Measurements from ENCODE around the gene COL4A2. TPM values are rescaled to one million over a fixed set of nuclear protein-coding genes. Genes with fewer than 3 reads are reported as not detected.

Gene COL4A2
- total RNA-seq, 1 experiment from 2014 or later: 38.4 TPM

DNA sequence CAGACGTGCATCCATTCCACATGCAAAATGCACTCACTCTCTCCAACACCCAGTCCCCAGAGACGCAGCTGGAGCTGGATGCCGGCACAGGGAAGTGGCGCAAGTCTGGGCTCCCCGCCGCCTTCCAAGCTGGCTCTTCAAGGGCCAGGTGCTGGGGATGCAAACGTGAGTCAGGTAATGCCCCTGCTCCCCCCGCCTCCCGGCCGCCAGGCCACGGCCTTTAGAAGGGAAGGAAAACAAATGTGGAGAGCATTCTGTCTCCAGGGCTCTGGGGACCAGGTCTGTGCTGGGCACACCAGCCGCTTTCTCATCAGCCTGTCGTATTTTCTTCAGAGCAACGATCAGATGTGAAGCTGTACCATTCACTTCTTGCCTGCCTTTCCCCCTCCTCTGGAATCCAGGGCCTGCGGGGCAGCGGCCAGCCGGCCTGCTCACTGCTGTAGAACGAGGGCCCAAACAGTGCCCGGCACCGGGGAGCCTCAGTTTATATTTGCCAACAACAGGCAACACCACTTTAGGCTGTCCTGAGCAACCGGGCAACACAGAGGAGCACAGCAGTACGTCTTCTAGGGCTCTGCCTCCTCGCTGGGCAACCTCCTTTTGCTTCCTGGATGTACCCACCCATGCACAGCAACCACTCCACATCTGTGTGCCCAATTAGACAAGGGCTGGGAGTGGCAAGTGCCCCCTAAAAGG lies 250.7 kb downstream of the COL4A2 start:
- DNase-seq (ENCODE audit: low spot score): no peak

DNA sequence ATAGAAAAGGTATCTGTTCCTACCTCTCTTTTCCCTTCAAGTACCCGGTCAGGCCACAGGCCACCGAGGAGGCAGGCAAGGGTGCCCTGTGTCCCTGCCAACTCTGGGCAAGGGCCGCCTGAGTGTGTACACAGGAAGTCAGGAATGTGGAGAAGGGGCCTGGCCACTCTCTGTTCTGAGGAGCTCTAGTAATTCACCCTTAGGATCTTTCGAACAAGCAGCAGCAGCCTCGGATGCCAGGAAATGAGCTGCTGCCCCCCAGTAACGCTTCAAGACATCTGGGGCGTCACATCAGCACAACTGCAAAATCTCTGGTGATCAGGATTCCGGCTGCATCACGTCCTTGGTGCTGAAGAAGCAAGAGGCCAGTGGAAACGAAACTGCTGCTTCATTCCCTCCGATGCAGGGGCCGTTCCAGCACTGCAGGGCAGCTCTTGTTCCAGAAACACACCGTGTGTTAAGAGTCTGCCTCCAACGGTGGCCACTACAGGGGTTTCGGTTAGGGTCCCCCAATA lies 252.4 kb downstream of the COL4A2 start:
- DNase-seq (ENCODE audit: low spot score): peak; percentile 86

DNA sequence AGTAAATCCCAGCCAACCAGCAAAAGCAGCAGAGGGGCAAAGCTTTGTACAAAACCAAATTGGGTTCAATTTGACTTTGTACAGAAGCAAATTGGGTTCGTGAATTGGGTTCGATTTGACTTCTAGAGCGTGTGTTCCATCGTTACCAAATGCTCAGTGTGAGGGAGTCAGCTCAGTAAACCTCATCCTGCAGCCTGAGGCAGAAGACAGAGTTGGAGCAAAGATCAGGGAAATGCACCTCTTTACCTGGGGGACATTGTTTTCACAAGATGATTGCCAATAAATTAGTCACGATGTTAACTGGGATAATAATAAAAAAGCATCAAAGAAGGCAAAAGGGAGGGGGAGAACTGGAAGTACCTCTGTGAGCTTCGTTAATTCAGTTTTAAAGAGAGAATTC lies 252.9 kb downstream of the COL4A2 start:
- peak; percentile 52 for DNase-seq (ENCODE audit: low spot score)

DNA sequence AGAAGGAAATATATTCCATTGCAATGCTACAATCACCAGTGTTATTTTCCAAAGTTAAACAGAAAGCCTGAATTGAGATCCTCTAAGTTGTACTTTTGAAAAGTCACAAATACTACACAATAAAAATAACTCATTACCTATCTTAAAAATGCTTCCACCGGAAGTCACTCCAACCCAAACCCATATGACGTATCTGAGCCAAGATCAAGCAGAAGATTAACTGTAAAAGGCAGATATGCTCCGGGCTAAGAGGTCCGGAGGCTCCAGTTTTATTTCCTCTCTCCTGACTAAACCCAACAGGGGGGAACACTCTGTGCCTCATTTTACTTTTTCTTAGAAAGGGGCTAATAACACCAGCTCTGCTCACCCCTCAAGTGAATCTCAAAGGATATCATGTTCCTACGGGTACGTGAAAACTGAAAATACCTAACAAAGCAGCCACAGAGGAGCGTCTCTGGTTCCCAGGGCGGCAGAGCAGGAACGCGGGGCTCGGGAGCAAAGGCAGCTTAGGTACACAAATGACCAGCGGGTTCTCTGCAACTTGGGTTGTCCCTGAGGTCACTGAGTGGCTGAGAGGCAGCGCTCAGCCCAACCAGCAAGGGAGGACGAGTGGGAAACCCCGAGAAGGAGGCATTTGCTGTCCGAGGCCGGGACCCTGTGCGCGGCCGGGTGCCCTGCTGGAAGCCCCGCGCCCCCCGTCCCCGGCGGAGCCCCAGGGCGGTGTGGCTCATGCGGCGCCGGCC lies 253.7 kb downstream of the COL4A2 start:
- DNase-seq (ENCODE audit: low spot score): peak; percentile 80

DNA sequence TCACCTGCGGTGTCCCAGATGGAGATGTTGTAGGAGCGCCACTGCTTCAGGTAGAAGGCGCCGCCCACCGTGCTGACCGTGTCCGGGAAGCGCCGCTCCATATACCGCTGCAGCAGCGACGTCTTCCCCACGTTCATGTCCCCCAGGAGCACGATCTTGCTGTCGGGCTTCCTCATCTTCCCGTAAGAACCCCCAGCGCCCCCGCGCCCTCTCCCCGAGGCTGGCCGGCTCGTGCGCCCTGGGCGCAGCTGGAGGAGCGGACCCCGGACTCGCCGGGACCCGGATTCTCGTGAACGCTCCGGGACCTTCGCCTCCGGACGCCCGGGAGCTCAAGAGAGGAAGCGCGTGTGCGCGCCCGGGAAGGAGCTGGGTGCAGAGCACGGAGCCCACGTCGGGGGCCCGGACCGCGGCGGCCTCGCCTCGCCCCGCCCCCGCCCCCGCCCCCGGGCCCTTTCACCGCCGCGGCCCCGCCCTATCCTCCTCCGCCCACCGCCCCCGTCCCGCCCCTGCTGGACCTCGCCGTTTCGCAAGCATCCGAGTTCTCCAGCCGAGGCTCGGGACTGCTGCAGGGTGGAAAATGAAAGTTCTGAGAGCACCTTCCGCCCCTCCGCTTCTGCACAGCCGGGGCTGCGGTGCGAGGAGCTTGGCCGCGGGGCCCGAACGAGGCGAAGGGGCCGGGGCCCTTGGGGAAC lies 254.4 kb downstream of the COL4A2 start, which contains the start of gene RAB20:
TSS of gene RAB20 (minus strand) at position 379 of the 692 bp plus-strand sequence. CDS start at position 176, 203 bp downstream.
- peak; percentile 87 for DNase-seq (ENCODE audit: low spot score)

DNA sequence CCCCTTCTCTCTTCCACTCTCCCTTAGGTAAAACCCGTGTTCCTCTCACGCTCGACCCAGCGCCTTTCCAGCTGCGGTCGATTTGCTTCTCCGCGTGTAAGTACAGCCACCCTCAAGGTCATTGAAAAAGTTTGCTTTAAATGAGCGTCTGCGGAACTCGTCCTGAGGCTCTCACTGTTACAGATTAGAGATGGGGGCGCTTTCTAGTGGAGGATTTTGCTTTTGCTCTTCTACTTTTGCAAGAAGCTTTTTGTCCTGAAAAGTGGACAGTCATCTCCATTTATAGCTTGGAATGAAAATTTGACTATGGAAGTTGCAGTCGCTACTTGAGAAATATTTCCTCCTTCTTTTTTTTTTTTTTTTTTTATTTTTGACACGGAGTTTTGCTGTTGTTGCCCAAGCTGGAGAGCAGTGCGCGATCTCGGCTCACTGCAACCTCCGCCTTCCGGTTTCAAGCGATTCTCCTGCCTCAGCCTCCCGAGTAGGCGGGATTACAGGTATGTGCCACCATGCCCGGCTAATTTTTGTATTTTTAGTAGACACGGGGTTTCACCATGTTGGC lies 255.0 kb downstream of the COL4A2 start:
- DNase-seq (ENCODE audit: low spot score): no peak

Small RNA genes within 50 kb of the gene (small RNA-seq; reads per million reads assigned to genes)
- gene MIR8073: not detected

Other genes with a start within 250 kb of the COL4A2 start
- 0.10 and 0.29 TPM in 2 replicates for gene COL4A1, start 127 bp upstream of the COL4A2 start, total RNA-seq (2014; rRNA removed; shearing (Covaris generic))